H9 (cell line): ENCODE results near the gene DPH3. TPM values are rescaled to one million over a fixed set of nuclear protein-coding genes. Genes with fewer than 3 reads are reported as not detected.

Experiments used
- DNase-seq: peaks from one replicate; pipeline ENCODE4 v3.0.0-alpha.2; 2017
- H2AFZ ChIP-seq: one replicate; pipeline ENCODE4 v1.6.1; 2013; ENCODE audit warnings: mild to moderate bottlenecking, low read length, control low read depth, moderate library complexity
- H2AK5ac ChIP-seq: 2 replicates; pipeline ENCODE4 v1.6.1; 2013; ENCODE audit warnings: low read length, control low read depth, mixed read lengths; ENCODE audit not compliant: insufficient read length
- H2BK120ac ChIP-seq: one replicate; pipeline ENCODE4 v1.6.1; 2013; ENCODE audit warnings: low read depth, mild to moderate bottlenecking, low read length, control low read depth, inconsistent platforms; ENCODE audit not compliant: poor library complexity, severe bottlenecking
- H2BK12ac ChIP-seq: 2 replicates; pipeline ENCODE4 v1.6.1; 2013; ENCODE audit warnings: low read length, control low read depth, mixed read lengths, low read depth; ENCODE audit not compliant: insufficient read length
- H2BK15ac ChIP-seq: 2 replicates; pipeline ENCODE4 v1.6.1; 2013; ENCODE audit warnings: low read depth, low read length, control low read depth
- H2BK20ac ChIP-seq: one replicate; pipeline ENCODE4 v1.6.1; 2013; ENCODE audit warnings: low read depth, mild to moderate bottlenecking, low read length, control low read depth, inconsistent platforms; ENCODE audit not compliant: poor library complexity, severe bottlenecking
- H2BK5ac ChIP-seq: 2 replicates; pipeline ENCODE4 v1.6.1; 2013; ENCODE audit warnings: low read length, control low read depth, mixed read lengths; ENCODE audit not compliant: insufficient read length
- H3K14ac ChIP-seq: 2 replicates; pipeline ENCODE4 v1.6.1; 2013; ENCODE audit warnings: low read length, control low read depth; ENCODE audit not compliant: insufficient read depth
- H3K18ac ChIP-seq: 2 replicates; pipeline ENCODE4 v1.6.1; 2013; ENCODE audit warnings: low read depth, mild to moderate bottlenecking, mixed read lengths, low read length, control low read depth; ENCODE audit not compliant: insufficient read length
- H3K23ac ChIP-seq: 2 replicates; pipeline ENCODE4 v1.6.1; 2013; ENCODE audit warnings: low read length, control low read depth, mixed read lengths, low read depth; ENCODE audit not compliant: insufficient read length
- H3K23me2 ChIP-seq: 2 replicates; pipeline ENCODE4 v1.6.1; 2013; ENCODE audit warnings: low read depth, mild to moderate bottlenecking, mixed read lengths, low read length, control low read depth; ENCODE audit not compliant: insufficient read length, poor library complexity, severe bottlenecking
- H3K27ac ChIP-seq: 2 replicates; pipeline ENCODE4 v1.5.1; 2013; ENCODE audit warnings: low read length, control low read depth, mixed read lengths, low read depth; ENCODE audit not compliant: insufficient read length
- H3K27me3 ChIP-seq: 2 replicates; pipeline ENCODE4 v1.6.1; 2013; ENCODE audit warnings: low read length, control low read depth, inconsistent platforms; ENCODE audit not compliant: insufficient read depth
- H3K4ac ChIP-seq: 2 replicates; pipeline ENCODE4 v1.6.1; 2013; ENCODE audit warnings: low read depth, mild to moderate bottlenecking, control low read depth, inconsistent platforms, low read length, moderate library complexity
- H3K4me1 ChIP-seq: 2 replicates; pipeline ENCODE4 v1.6.1; 2013; ENCODE audit warnings: low read length, control low read depth, inconsistent platforms; ENCODE audit not compliant: insufficient read depth
- H3K4me2 ChIP-seq: 2 replicates; pipeline ENCODE4 v1.6.1; 2013; ENCODE audit warnings: low read length, control low read depth, mixed read lengths; ENCODE audit not compliant: insufficient read length, insufficient read depth
- H3K56ac ChIP-seq: 2 replicates; pipeline ENCODE4 v1.6.1; 2013; ENCODE audit warnings: low read depth, mild to moderate bottlenecking, mixed read lengths, low read length, control low read depth; ENCODE audit not compliant: insufficient read length
- H3K79me1 ChIP-seq: 2 replicates; pipeline ENCODE4 v1.6.1; 2013; ENCODE audit warnings: low read depth, mild to moderate bottlenecking, moderate library complexity, low read length, control low read depth, inconsistent platforms; ENCODE audit not compliant: insufficient read depth, poor library complexity, severe bottlenecking
- H3K79me2 ChIP-seq: 2 replicates; pipeline ENCODE4 v1.6.1; 2013; ENCODE audit warnings: low read length, control low read depth, inconsistent platforms; ENCODE audit not compliant: insufficient read depth
- H3K9ac ChIP-seq: 2 replicates; pipeline ENCODE4 v1.6.1; 2013; ENCODE audit warnings: low read length, control low read depth, mixed read lengths; ENCODE audit not compliant: insufficient read length; ENCODE audit errors: extremely low read depth
- H3K9me3 ChIP-seq: one replicate; pipeline ENCODE4 v1.6.1; 2013; ENCODE audit warnings: low read depth, low read length, inconsistent platforms; ENCODE audit not compliant: control insufficient read depth
- H3T11ph ChIP-seq: one replicate; pipeline ENCODE4 v1.6.1; 2013; ENCODE audit warnings: mild to moderate bottlenecking, low read length, control low read depth, inconsistent platforms
- H4K20me1 ChIP-seq: one replicate; pipeline ENCODE4 v1.6.1; 2013; ENCODE audit not compliant: control insufficient read depth, insufficient read length, insufficient read depth
- H4K5ac ChIP-seq: 2 replicates; pipeline ENCODE4 v1.6.1; 2013; ENCODE audit warnings: low read depth, mild to moderate bottlenecking, mixed read lengths, low read length, control low read depth; ENCODE audit not compliant: insufficient read length
- H4K8ac ChIP-seq: replicated peaks from 2 replicates; pipeline ENCODE4 v1.6.1; 2013; ENCODE audit warnings: low read length, control low read depth, mixed read lengths, low read depth; ENCODE audit not compliant: insufficient read length
- H4K91ac ChIP-seq: 2 replicates; pipeline ENCODE4 v1.6.1; 2013; ENCODE audit warnings: low read depth, mild to moderate bottlenecking, moderate library complexity, mixed read lengths, low read length, control low read depth; ENCODE audit not compliant: insufficient read length
- H3K27ac Mint-ChIP-seq, 3 experiments: 2 replicates in 2 of 3; 3 replicates in 1 of 3; pipeline ENCODE4 v1.8.0; 2020 to 2021; ENCODE audit warnings: mixed read lengths in 3 of 3, mild to moderate bottlenecking in 1 of 3, moderate library complexity in 1 of 3
- H3K27me3 Mint-ChIP-seq: 2 replicates; pipeline ENCODE4 v1.8.0; 2021; ENCODE audit warnings: low read depth, mild to moderate bottlenecking, moderate library complexity, mixed read lengths
- H3K36me3 Mint-ChIP-seq, 3 experiments: 2 replicates in 2 of 3; 3 replicates in 1 of 3; pipeline ENCODE4 v1.8.0; 2020 to 2021; ENCODE audit warnings: low read depth in 3 of 3, mixed read lengths in 3 of 3; ENCODE audit not compliant: insufficient read depth in 1 of 3
- H3K4me1 Mint-ChIP-seq, 2 experiments: 2 replicates each; pipeline ENCODE4 v1.8.0; 2020; ENCODE audit warnings: mixed read lengths in 2 of 2
- H3K4me3 Mint-ChIP-seq, 2 experiments: 2 replicates in 1 of 2; 3 replicates in 1 of 2; pipeline ENCODE4 v1.8.0; 2020 to 2021; ENCODE audit warnings: mild to moderate bottlenecking in 2 of 2, mixed read lengths in 2 of 2, moderate library complexity in 1 of 2
- H3K9me3 Mint-ChIP-seq, 2 experiments: 2 replicates in 1 of 2; 3 replicates in 1 of 2; pipeline ENCODE4 v1.8.0; 2020; ENCODE audit warnings: mild to moderate bottlenecking in 2 of 2, mixed read lengths in 2 of 2, moderate library complexity in 1 of 2
- CTCF ChIP-seq: fragments of 200-600 bp; sonication (generic); conservative IDR thresholded peaks from 3 replicates; pipeline ENCODE4 v1.8.0; 2021; ENCODE audit warnings: antibody characterized with exemption, mild to moderate bottlenecking
- WGBS: extraction: QIAGEN DNeasy Blood & Tissue Kit; methylation state at CpG from one replicate; pipeline ENCODE4 v1.1.7; 2013; ENCODE audit warnings: missing lambda C conversion rate, low lambda C conversion rate, mixed read lengths; ENCODE audit not compliant: insufficient read length; ENCODE audit errors: extremely low coverage; 5-methylcytosine and 5-hydroxymethylcytosine counted together
- total RNA-seq: library from RNA; stranded (reverse); gene quantifications from 2 replicates; pipeline ENCODE4 v1.2.1, GENCODE V29; 2021

DPH3 gene
- total RNA-seq, 1 experiment from 2014 or later = 36.2 TPM

GRCh38 chr3:16242177-16242576, 22.6 kb downstream of the DPH3 start:
- Mint-ChIP-seq H3K27ac (no peak overlapping the region), H3K4me3 (no peak overlapping the region), H3K27me3 (peaks cover 4% of the 10 kb centered on the region), H3K9me3 (no peaks in the 10 kb centered on the region), H3K4me1 (no peaks in the 10 kb centered on the region), H3K36me3 (no peaks in the 10 kb centered on the region)
- Histone ChIP-seq H3K56ac (no peak overlapping the region), H3T11ph (no peak overlapping the region), H3K18ac (no peak overlapping the region), H3K23me2 (no peaks in the 10 kb centered on the region), H3K79me2 (0 out of 2 replicates have a peak, but pooled peaks cover 2% of the 10 kb centered on the region), H3K23ac (no peak overlapping the region), H3K4me1 (no peaks in the 10 kb centered on the region), H4K8ac (no peak overlapping the region), H3K4ac (no peak overlapping the region), H3K27ac (no peak overlapping the region), H2AFZ (no peak overlapping the region), H2BK120ac (no peak overlapping the region), H2BK20ac (no peak overlapping the region), H3K27me3 (no peaks in the 10 kb centered on the region), H2AK5ac (no peak overlapping the region), H3K14ac (no peak overlapping the region), H3K79me1 (no peaks in the 10 kb centered on the region), H2BK15ac (no peak overlapping the region), H3K9ac (no peak overlapping the region), H4K91ac (no peak overlapping the region), H4K20me1 (no peaks in the 10 kb centered on the region), H4K5ac (no peak overlapping the region), H2BK5ac (no peak overlapping the region), H3K4me2 (no peak overlapping the region), H3K9me3 (no peaks in the 10 kb centered on the region), H2BK12ac (no peak overlapping the region)
- no CpG with 5 or more reads among the region's 5 CpGs for WGBS
- TF ChIP-seq CTCF = no peak
- DNase-seq = no peak
